Heart left ventricle (tissue), 16 donors: ENCODE measurements around the gene KCNQ1. TPM values are rescaled to one million over a fixed set of nuclear protein-coding genes. Genes with fewer than 3 reads are reported as not detected.

Experiments used
- ATAC-seq, 4 donors: fragments of 200-7000 bp; cut with Tn5 transposase; one replicate each; pipeline ENCODE4 v1.9.1; 2020 to 2022; ENCODE audit warnings: moderate library complexity in 4 of 4, mild to moderate bottlenecking in 3 of 4, moderate number of reproducible peaks in 1 of 4
- DNase-seq, 5 donors: peaks; one replicate each; pipeline ENCODE4 v3.0.0-alpha.2; 2020
- H3K27ac ChIP-seq, 12 donors: fragments of 200-600 bp; sonication (generic) in 4 of 12; one replicate each; pipeline versions ENCODE4 v1.5.0 to v1.8.0; 2016 to 2022; ENCODE audit warnings: mild to moderate bottlenecking in 2 of 12
- H3K27me3 ChIP-seq, 9 donors: fragments of 200-600 bp; sonication (generic) in 2 of 9; one replicate each; pipeline versions ENCODE4 v1.5.1 to v1.8.0; 2016 to 2022; ENCODE audit warnings: mild to moderate bottlenecking in 3 of 9
- H3K36me3 ChIP-seq, 9 donors: fragments of 200-600 bp; sonication (generic) in 2 of 9; one replicate each; pipeline versions ENCODE4 v1.5.0 to v1.8.0; 2018 to 2022; ENCODE audit warnings: mild to moderate bottlenecking in 2 of 9
- H3K4me1 ChIP-seq, 12 donors: fragments of 200-600 bp; sonication (generic) in 4 of 12; one replicate each; pipeline versions ENCODE4 v1.5.0 to v1.8.0; 2016 to 2022; ENCODE audit warnings: mild to moderate bottlenecking in 3 of 12
- H3K4me3 ChIP-seq, 12 donors: fragments of 200-600 bp; sonication (generic) in 4 of 12; one replicate each; pipeline versions ENCODE4 v1.5.0 to v1.8.0; 2017 to 2022; ENCODE audit warnings: mild to moderate bottlenecking in 9 of 12, moderate library complexity in 4 of 12
- H3K9me3 ChIP-seq, 12 donors: fragments of 200-600 bp; sonication (generic) in 4 of 12; one replicate each; pipeline versions ENCODE4 v1.5.0 to v1.8.0; 2016 to 2022; ENCODE audit warnings: mild to moderate bottlenecking in 1 of 12
- POLR2A ChIP-seq, 2 donors: fragments of 450-650 bp; IDR thresholded peaks; one replicate each; pipeline ENCODE4 v1.6.1; 2017; ENCODE audit warnings: antibody characterized with exemption in 2 of 2, mild to moderate bottlenecking in 2 of 2, moderate library complexity in 2 of 2
- WGBS, 4 donors: extraction: QIAGEN DNeasy Blood & Tissue Kit in 2 of 4; methylation state at CpG; one replicate each; pipeline versions ENCODE4 v1.1.5 to v1.1.7; 2013 to 2018; 5-methylcytosine and 5-hydroxymethylcytosine counted together
- intact Hi-C, 10 donors: fragments of 100-400 bp; cut with DNase I; formaldehyde crosslinking; loops; one replicate each; pipeline versions ENCODE4 v1.11.1 to v1.14.2; 2022
- polyA plus RNA-seq, 2 donors: library from polyadenylated mRNA; stranded (reverse); fragments of 200-250 nt; gene quantifications; one replicate each; pipeline ENCODE4 v1.2.3, GENCODE V29; 2013
- total RNA-seq, 9 donors: library from RNA; depleted of rRNA in 2 of 9; stranded (reverse); fragments of >200 nt in 2 of 9; fragmentation: NEBNext Ultra II Directional in 3 of 9; extraction: Animal tissue kit (Norgen Biotek cat#: 25700) in 3 of 9; gene quantifications; one replicate each; pipeline versions ENCODE4 v1.1.0 to v1.2.4, GENCODE V29; 2016 to 2023
- TF ChIP-seq, protein P1 (sequence below), 12 donors: fragments of 200-600 bp; sonication (generic) in 4 of 12; IDR thresholded peaks; one replicate each; pipeline versions ENCODE4 v1.5.0 to v1.8.0; 2018 to 2022; ENCODE audit warnings: antibody characterized with exemption in 12 of 12, mild to moderate bottlenecking in 5 of 12
- donor health status: ischemic (EF 13 %, LVEDD 7.1; RV severe dilation, severe dysfunction).
- donor health status: healthy with polysubstance abuse.
- donor health status: DM: no; HTN: yes; CAD: no.
- donor health status: DM: no; HTN: no; CAD: no.
- donor health status: ischemic (EF 25% LVEDD 6.9; RV normal size, moderate dysfunction).
- donor health status: ischemic (EF 25% LVEDD 5.7; RV mildly dilated, moderate dysfunction).
- donor health status: healthy.
- donor health status: DM: yes; HTN: yes; CAD: no.
- donor health status: ischemic (EF 35%, LVEDD 5.7; RV mildly dilated, moderate dysfunction).
- donor health status: nonischemic (EF 11% LVEDD 7.7; RV severe dilation, severe dysfunction).
- donor health status: DM: yes; HTN: yes; CAD: no.
- donor health status: PGD.
- donor health status: ischemic (EF 29% LVEDD 5.4; RV normal size, mild dysfunction).
- donor health status: nonischemic (EF 23%, LVEDD 6.1; RV moderate dilation, normal function).

Gene KCNQ1
- total and polyA plus RNA-seq, 11 donors = 18.6 to 42.4 (median 31.4) TPM

DNA sequence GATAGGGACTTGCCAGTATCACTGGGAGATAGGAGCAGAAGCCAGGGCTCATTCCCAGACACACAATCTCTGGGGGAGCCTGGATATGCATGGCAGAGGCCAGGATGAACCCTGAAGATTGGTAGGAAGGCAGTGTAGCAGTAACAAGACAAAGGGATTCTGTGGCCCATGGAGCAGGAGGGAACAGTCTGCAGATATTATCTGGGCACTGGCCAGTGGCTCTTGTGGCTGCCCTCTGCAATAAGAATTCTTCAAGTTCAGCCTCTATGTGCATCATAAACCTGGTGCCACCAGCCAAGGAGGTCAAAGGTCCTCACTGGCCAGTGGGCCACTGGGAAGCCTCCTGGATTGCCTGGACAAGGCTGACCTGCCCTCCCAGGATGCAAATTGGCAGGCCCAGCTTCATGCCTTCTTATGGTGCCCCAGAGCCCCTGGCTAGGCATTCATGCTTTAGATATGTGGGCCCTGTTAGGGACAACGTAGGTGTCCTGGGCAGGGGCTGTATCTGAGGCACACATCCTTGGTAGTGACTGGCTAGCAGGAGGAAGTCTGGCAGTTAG, 225.8 kb downstream of the KCNQ1 start:
- intact Hi-C loops = loop anchor here in 1 of 10 donors (10.0 kb wide), 1 partner anchor 56 kb away; no protein-coding TSS in a partner anchor
- ATAC-seq = no peak
- Histone ChIP-seq H3K36me3 (peaks cover 0 to 16% (median 0%) of the 10 kb centered on the region in 9 donors), H3K27ac (no peak overlapping the region), H3K4me3 (no peak overlapping the region), H3K27me3 (no peaks in the 10 kb centered on the region), H3K4me1 (peaks cover 0 to 38% (median 18%) of the 10 kb centered on the region in 12 donors), H3K9me3 (no peaks in the 10 kb centered on the region)
- no peak for TF ChIP-seq POLR2A (IDR thresholded peaks at IDR 0.05)
- 0 to 91% (median 0%) methylated on average over 1 of the region's 1 CpG for WGBS, 4 donors
- no peak for DNase-seq

DNA sequence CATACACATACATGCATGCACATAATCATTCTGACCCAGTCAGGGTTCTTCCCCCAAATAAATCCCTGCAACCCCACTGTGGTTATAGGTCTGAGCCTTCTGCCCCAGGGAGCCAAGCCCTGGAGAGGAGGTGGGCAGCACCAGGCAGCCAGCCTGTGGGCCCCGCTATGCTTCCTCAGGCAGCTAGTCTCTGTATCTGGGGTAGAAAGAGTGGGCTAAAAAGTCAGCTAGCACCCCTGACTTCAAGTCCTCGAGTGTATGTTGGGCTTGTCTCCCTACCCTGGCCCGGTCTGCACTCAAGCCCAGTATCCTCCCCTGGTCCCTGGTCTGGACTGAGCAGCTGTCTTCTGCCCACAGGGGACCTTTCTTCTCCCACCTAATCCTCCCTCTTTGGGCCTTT, 226.9 kb downstream of the KCNQ1 start:
- H3K27me3 ChIP-seq = no peaks in the 10 kb centered on the region
- ATAC-seq = no peak
- no peak for DNase-seq
- no peaks in the 10 kb centered on the region for H3K9me3 ChIP-seq
- H3K36me3 ChIP-seq = peaks cover 0 to 9% (median 0%) of the 10 kb centered on the region in 9 donors
- TF ChIP-seq, protein P1, sequence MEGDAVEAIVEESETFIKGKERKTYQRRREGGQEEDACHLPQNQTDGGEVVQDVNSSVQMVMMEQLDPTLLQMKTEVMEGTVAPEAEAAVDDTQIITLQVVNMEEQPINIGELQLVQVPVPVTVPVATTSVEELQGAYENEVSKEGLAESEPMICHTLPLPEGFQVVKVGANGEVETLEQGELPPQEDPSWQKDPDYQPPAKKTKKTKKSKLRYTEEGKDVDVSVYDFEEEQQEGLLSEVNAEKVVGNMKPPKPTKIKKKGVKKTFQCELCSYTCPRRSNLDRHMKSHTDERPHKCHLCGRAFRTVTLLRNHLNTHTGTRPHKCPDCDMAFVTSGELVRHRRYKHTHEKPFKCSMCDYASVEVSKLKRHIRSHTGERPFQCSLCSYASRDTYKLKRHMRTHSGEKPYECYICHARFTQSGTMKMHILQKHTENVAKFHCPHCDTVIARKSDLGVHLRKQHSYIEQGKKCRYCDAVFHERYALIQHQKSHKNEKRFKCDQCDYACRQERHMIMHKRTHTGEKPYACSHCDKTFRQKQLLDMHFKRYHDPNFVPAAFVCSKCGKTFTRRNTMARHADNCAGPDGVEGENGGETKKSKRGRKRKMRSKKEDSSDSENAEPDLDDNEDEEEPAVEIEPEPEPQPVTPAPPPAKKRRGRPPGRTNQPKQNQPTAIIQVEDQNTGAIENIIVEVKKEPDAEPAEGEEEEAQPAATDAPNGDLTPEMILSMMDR (IDR thresholded peaks at IDR 0.05) = no peak
- no peak for TF ChIP-seq POLR2A (IDR thresholded peaks at IDR 0.05)
- intact Hi-C loops = loop anchor here in 1 of 10 donors (10.0 kb wide), 1 partner anchor 57 kb away; no protein-coding TSS in a partner anchor
- no peak overlapping the region for H3K4me3 ChIP-seq
- H3K27ac ChIP-seq = no peak overlapping the region
- H3K4me1 ChIP-seq = peaks cover 0 to 45% (median 23%) of the 10 kb centered on the region in 12 donors
- 87 to 100% (median 93%) methylated on average over 2 to 3 of the region's 3 CpGs for whole genome bisulfite sequencing, 4 donors

DNA sequence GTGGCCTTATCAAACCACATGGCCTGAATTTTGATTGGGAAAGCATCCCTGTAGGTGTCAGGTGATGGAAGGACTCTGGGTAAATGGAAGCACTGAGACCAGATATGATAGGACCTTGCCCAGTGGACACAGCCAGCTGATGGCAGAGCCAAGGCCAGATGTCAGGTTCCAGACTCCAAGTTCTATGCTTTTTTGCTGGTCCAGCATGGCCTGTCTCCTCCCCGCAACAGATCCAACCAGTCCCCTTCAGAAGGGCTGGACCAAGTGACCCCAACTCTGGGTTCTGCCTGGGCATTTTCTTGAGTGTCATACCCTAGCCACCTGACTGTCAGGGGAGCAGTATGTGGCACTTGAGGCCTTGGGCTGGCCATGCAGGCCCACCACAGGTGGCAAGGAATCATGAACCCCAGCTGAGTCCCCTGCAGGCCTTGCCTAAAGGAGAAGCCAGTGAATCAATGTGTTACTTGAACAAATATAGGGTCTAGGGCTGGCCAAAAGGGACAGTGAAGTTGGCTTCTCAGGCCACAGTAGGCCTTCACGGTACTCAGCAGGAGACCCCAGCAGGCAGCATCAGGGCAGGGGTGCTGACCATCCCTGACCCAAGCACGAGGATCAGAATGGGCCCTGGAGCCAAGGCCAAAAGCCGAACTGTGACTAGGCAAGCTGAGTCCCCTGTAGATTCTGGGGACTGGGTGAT, 227.9 kb downstream of the KCNQ1 start:
- WGBS, 4 donors = 98 to 100% (median 99%) methylated on average over 2 to 4 of the region's 4 CpGs
- Histone ChIP-seq H3K4me3 (no peak overlapping the region), H3K27ac (no peak overlapping the region), H3K27me3 (no peaks in the 10 kb centered on the region), H3K36me3 (peaks cover 0 to 8% (median 0%) of the 10 kb centered on the region in 9 donors), H3K4me1 (peaks cover 0 to 45% (median 24%) of the 10 kb centered on the region in 12 donors), H3K9me3 (no peaks in the 10 kb centered on the region)
- DNase-seq = no peak
- intact Hi-C loops = loop anchor here in 1 of 10 donors (10.0 kb wide), 1 partner anchor 58 kb away; no protein-coding TSS in a partner anchor
- ATAC-seq = no peak
- TF ChIP-seq, protein P1 (IDR thresholded peaks at IDR 0.05) = no peak
- TF ChIP-seq POLR2A (IDR thresholded peaks at IDR 0.05) = no peak

DNA sequence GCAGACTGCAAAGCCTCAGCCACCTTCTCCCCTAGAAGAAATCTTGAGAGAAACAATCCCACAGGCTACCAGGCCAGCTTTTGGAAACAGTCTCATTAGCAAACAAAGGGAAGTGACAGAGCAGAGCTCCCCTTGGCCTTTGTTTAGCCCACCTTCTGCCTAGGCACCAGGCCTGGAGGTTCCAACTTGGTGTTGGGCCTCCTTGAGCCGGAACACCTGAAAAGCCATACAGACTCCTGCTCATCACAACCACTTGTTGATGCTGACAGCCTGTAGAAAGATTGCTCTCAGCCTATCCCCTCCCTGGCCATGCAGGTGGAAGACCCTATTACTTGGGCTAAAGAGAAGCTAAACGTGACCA, 228.4 kb downstream of the KCNQ1 start:
- 94 to 100% (median 98%) methylated on average over 2 of the region's 2 CpGs for WGBS, 4 donors
- H3K4me3 ChIP-seq = no peak overlapping the region
- peaks cover 0 to 2% (median 0%) of the 10 kb centered on the region in 9 donors for H3K36me3 ChIP-seq
- intact Hi-C loops = loop anchor here in 1 of 10 donors (10.0 kb wide), 1 partner anchor 58 kb away; no protein-coding TSS in a partner anchor
- no peaks in the 10 kb centered on the region for H3K27me3 ChIP-seq
- no peak for TF ChIP-seq POLR2A (IDR thresholded peaks at IDR 0.05)
- TF ChIP-seq, protein P1 (IDR thresholded peaks at IDR 0.05) = no peak
- peaks cover 0 to 45% (median 24%) of the 10 kb centered on the region in 12 donors for H3K4me1 ChIP-seq
- DNase-seq (no peak), ATAC-seq (no peak)
- no peaks in the 10 kb centered on the region for H3K9me3 ChIP-seq
- no peak overlapping the region for H3K27ac ChIP-seq
